Measurements from ENCODE around the gene AMPH. TPM values are rescaled to one million over a fixed set of nuclear protein-coding genes. Genes with fewer than 3 reads are reported as not detected.

The AMPH gene
- total and polyA plus RNA-seq, 2 of the 4 experiments (the other 2 are of a cell fraction): 3.9 to 4.8 TPM

GRCh38 chr7:38674513-38674912 is 43.3 kb upstream of the AMPH start:
- no peak overlapping the region for H2BK15ac ChIP-seq (ENCODE audit: low read depth, low read length)
- H2BK5ac ChIP-seq (ENCODE audit: low read depth, low read length, poor library complexity, severe bottlenecking): no peak overlapping the region
- H2BK120ac ChIP-seq (ENCODE audit: low read depth, low read length): no peak overlapping the region
- H3K4me1 ChIP-seq (ENCODE audit: control insufficient read depth, insufficient read depth, low read length): peaks cover 2% of the 10 kb centered on the region; the same call in 1 of the 2 replicates
- DNase-seq: no peak
- H3K4me3 ChIP-seq (ENCODE audit: insufficient read depth, low read depth, low read length): no peak overlapping the region
- H3K9me1 ChIP-seq (ENCODE audit: insufficient read depth, low read length): no peaks in the 10 kb centered on the region
- peaks cover 2% of the 10 kb centered on the region; the same call in 1 of the 2 replicates for H3K27me3 ChIP-seq (ENCODE audit: control insufficient read depth, insufficient read depth, low read length)
- no peak overlapping the region for H3K23ac ChIP-seq (ENCODE audit: low read depth, low read length)
- H2AK9ac ChIP-seq (replicated peaks; ENCODE audit: low read depth, low read length, poor library complexity): no peak overlapping the region
- intact Hi-C loops (cut with micrococcal nuclease) (no loop called here), in situ Hi-C loops (cut with MboI; ENCODE audit: low sequenced_read_pairs) (no loop called here), dilution Hi-C loops (cut with HindIII; ENCODE audit: low sequenced_read_pairs, unreplicated experiment) (no loop called here)
- TF ChIP-seq POLR2A (IDR thresholded peaks at IDR 0.05; ENCODE audit: low read depth, low read length) (no peak), RAD21 (IDR thresholded peaks at IDR 0.05; ENCODE audit: low read length) (no peak), CTCF (conservative IDR thresholded peaks at IDR 0.05; ENCODE audit: low read depth, low read length) (no peak), MAZ (IDR thresholded peaks at IDR 0.05; ENCODE audit: borderline replicate concordance, low read depth, low read length) (no peak), RCOR1 (IDR thresholded peaks at IDR 0.05; ENCODE audit: insufficient replicate concordance, low read length) (no peak), ELK1 (IDR thresholded peaks at IDR 0.05; ENCODE audit: borderline replicate concordance, low read depth, low read length) (no peak), FOS (IDR thresholded peaks at IDR 0.05; ENCODE audit: low read depth, low read length) (no peak), CEBPB (IDR thresholded peaks at IDR 0.05; ENCODE audit: low read depth, low read length) (no peak), USF2 (IDR thresholded peaks at IDR 0.05; ENCODE audit: low read depth, low read length) (no peak), MXI1 (IDR thresholded peaks at IDR 0.05; ENCODE audit: borderline replicate concordance, low read depth, low read length) (no peak), MAFK (IDR thresholded peaks at IDR 0.05; ENCODE audit: low read depth, low read length) (no peak), BHLHE40 (IDR thresholded peaks at IDR 0.05; ENCODE audit: low read depth, low read length) (no peak), NFE2L2 (IDR thresholded peaks at IDR 0.05; ENCODE audit: low read depth, low read length) (no peak), SMC3 (IDR thresholded peaks at IDR 0.05; ENCODE audit: low read depth, low read length) (no peak), RFX5 (IDR thresholded peaks at IDR 0.05; ENCODE audit: low read depth, low read length) (no peak), CHD1 (IDR thresholded peaks at IDR 0.05; ENCODE audit: low read depth, low read length) (no peak)
- H3K18ac ChIP-seq (ENCODE audit: low read depth, low read length): no peak overlapping the region
- no peak overlapping the region for H2AK5ac ChIP-seq (ENCODE audit: low read depth, low read length)
- no peak overlapping the region for H2BK20ac ChIP-seq (ENCODE audit: low read depth, low read length)
- H3K56ac ChIP-seq (ENCODE audit: extremely low read depth, insufficient read depth, low read length): no peak overlapping the region
- H3K14ac ChIP-seq (replicated peaks; ENCODE audit: low read depth, low read length): no peak overlapping the region
- POLR2A ChIA-PET (ENCODE audit: unreplicated experiment): no interaction called here
- no CpG with 5 or more reads among the region's 1 CpG for WGBS, 2 experiments (ENCODE audit: extremely low coverage in 2 of 2, insufficient read length in 1 of 2)
- ATAC-seq (ENCODE audit: low read depth): peak; percentile 16; the same call in 1 of the 2 replicates
- H3K4me2 ChIP-seq (ENCODE audit: low read depth, low read length): no peak overlapping the region
- H4K91ac ChIP-seq (ENCODE audit: insufficient read depth, low read depth, low read length): no peak overlapping the region
- H3K9ac ChIP-seq (ENCODE audit: low read depth, low read length): no peak overlapping the region
- no peak overlapping the region for H3K27ac ChIP-seq (ENCODE audit: insufficient read depth, low read length)
- no TSS peak for BruUV-seq (replicated peaks)
- H3K79me1 ChIP-seq (ENCODE audit: low read depth in 1 of 2, low read length in 2 of 2): no peaks in the 10 kb centered on the region
- CTCF ChIA-PET: no interaction called here
- no peak overlapping the region for H4K5ac ChIP-seq (ENCODE audit: low read depth, low read length)
- no peak overlapping the region for H3K4ac ChIP-seq (ENCODE audit: low read depth, low read length)
- no peak overlapping the region for H2AFZ ChIP-seq (replicated peaks; ENCODE audit: low read length, poor library complexity)
- H3K36me3 ChIP-seq (ENCODE audit: control insufficient read depth, insufficient read depth, low read length): no peaks in the 10 kb centered on the region
- H3K9me3 ChIP-seq (ENCODE audit: control insufficient read depth, insufficient read depth, low read length): no peaks in the 10 kb centered on the region
- H4K8ac ChIP-seq (ENCODE audit: low read depth in 2 of 2, low read length in 2 of 2): no peak overlapping the region
- no peaks in the 10 kb centered on the region for H4K20me1 ChIP-seq (ENCODE audit: insufficient read depth, low read length)
